HS-5 (cell line): ENCODE results near the gene SMPD1.

Experiments used
- DNase-seq: peaks from one replicate; pipeline ENCODE4 v3.0.0-alpha.2; 2012; ENCODE audit warnings: low read depth

SMPD1 gene

DNA sequence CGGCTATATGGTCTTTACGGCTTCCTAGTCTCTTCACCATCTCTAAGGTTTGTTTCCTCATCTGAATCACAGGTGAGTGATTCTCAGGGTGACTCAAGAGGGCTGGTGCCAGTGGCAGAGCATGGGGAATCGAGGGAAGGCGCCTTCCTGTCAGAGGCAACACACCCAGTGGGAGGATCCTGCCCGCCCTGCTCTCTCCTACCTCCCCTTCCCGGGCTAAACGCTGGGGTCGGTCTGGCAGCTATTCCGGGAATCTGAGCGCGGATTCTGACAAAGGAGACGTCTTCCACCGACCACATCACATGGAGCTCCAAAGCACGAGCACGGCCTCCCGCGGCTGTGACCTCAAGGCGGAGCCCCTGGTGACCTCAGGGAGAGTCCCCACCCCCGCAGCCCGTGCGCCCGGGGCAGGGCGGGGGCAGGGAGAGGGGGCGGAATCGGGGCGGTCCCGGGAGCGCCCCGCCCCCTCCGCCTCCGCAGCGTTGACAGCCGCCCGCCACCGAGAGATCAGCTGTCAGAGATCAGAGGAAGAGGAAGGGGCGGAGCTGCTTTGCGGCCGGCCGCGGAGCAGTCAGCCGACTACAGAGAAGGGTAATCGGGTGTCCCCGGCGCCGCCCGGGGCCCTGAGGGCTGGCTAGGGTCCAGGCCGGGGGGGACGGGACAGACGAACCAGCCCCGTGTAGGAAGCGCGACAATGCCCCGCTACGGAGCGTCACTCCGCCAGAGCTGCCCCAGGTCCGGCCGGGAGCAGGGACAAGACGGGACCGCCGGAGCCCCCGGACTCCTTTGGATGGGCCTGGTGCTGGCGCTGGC is at the start of gene SMPD1:
TSS of gene SMPD1 (plus strand) at position 570 of the 813 bp plus-strand sequence. CDS start at position 695, 125 bp downstream.
- DNase-seq, result peak; percentile 49

DNA sequence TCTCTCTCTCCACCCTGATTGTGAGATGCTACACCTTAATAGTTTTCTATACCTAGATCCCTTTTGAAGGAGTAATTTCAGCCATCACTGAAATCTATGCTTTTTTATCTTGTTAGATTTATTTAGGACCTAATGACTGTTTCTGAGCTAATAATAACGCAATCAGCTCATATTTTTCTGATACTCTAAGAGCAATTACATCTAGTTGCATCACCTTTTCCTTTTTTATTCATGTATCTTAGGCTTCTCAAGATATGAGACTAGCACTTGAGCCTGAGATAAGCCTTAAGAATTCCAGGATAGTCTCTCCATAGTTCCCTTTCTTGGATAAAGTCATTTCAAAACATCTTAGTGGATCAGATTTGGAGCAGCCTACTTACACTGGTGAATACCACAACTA is 44.9 kb upstream of the SMPD1 start:
- DNase-seq, result no peak

DNA sequence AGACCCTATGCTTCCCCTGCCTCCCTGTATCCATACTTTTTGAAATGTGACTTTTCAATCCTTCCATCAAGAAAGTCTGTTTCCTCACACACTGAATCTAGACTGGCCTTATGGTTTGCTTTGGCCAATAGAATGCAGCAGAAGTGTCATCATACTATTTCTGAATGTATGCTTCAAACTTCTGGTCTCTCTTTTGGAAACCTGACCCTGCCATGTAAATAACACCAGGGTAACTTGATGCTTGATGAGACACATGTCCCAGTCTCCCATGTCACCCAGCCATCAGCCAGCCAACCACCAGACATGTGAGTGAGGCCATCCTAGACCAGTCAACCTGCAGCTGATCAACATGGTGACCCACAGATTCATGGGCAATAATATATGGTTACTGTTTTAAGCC is 40.2 kb upstream of the SMPD1 start:
- DNase-seq, result no peak

DNA sequence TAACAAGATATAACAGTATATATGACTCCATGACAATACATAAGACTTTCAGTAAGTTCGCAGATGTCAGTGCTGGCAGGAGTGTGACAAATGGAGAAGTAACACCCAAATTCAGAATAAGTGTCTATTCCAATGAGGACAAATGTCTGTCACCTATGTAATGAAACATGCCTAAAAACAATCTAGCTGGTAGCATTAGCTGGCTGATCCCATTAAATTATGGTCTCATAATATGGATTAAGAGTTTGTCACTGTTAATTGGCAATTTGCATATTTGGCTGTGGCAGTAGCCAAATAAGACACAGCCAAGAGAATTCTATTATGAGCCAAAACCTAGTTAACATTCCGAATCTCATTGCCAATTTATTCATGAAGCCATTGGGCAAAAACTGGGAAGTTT is 39.8 kb upstream of the SMPD1 start:
- no peak for DNase-seq

DNA sequence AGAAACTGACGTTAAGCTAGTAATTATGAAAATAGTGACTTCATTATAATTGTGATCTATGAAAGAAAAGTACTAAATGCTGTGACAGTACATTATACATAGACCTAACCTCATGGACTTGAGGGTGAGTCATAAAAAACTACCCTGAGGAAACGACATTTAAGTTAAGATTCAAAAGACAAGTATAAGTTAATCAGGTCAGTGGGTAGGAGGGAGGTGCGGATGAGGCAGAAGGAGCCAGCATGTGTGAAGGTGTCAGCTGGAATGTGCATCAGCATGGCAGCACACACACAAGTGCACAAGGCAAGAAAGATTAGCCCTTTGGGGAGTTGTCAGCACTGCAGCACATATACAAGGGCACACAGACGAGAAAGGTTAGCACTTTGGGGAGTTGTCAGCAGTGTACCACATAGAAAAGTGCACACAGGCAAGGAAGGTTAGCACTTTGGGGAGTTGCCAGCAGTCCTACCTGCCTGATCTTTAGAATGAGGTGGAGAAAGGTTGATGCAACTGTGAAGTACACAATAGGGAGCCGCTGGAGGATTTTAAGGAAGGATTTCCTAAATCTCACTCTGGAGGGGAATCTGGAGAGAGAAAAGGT is 38.4 kb upstream of the SMPD1 start:
- DNase-seq, result no peak

- DNase-seq, result peak; percentile 30
Measured at GRCh38 chr11:6353367-6353987, 36.8 kb upstream of the SMPD1 start.

GRCh38 chr11:6354651-6355485 is 35.4 kb upstream of the SMPD1 start:
- no peak for DNase-seq

GRCh38 chr11:6356503-6357055 is 33.7 kb upstream of the SMPD1 start:
- no peak for DNase-seq

DNA sequence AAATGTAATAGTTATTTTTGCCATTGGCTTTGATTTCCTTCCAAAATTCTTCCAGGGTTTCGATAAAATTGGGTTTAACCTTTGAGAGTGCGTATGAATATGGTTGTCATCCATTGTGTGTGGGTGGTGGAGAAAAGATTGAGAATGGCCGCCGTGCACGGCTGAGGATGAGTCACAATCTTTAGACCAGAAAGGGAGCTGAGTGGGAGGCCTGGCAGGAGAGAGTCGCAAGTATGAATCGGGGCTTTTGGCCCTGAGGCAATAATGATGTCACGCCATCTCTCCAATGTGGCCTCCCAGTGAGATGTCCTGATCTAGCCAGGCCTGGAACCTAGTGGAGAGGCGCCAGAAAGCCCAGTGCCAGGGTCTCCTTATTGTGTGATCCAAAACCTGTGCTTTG is 33.1 kb upstream of the SMPD1 start:
- DNase-seq, result peak; percentile 46

DNA sequence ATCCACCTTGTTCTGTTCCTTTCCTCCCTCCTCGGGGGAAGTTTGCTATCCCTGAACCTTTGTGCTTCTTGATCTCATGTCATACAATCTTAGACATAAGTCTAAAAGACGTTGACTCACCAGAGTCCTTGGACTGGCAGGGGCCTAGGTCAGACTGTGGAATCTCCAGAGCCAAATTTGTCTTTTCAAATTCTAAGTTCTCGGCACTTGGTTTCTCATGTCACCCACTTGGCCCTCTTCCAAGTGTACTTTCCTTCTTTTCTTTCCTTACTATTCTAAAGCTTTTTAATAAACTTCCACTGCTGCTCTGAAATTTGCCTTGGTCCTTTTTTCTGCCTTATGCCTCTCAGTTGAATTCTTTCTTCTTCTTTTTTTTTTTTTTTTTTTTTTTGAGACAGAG is 30.1 kb upstream of the SMPD1 start:
- DNase-seq, result no peak

DNA sequence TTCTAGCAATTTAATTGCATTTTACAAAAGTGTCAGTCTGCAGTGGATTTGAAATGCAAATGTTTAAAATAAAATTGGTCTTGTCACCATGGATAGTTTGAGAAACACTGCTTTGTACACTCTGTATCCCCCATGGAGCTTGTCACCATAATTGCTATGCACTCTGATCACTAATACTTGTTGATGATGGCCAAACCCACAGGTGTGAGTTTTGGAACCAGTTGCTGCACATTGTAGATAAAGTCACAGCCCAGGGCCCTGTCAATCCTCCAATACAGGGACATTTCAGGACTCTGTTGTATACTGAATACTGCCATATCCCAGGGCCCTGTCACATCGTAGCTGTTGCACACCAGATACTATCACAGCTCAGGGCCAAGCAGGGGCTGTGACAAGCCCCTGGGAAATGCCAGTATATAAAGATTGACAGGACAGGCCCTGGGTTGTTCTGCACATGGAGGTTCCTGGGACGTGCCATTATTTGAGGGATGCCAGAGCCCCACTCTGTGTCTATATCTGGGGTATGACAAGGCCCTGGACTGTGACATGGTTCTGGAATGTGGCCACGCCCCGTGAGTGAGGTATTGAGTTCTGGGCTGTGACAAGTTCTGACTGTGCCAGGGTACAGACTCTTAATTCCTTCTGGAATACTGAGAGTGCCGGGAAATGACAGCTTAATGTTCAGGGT is 27.9 kb upstream of the SMPD1 start:
- DNase-seq, result no peak

DNA sequence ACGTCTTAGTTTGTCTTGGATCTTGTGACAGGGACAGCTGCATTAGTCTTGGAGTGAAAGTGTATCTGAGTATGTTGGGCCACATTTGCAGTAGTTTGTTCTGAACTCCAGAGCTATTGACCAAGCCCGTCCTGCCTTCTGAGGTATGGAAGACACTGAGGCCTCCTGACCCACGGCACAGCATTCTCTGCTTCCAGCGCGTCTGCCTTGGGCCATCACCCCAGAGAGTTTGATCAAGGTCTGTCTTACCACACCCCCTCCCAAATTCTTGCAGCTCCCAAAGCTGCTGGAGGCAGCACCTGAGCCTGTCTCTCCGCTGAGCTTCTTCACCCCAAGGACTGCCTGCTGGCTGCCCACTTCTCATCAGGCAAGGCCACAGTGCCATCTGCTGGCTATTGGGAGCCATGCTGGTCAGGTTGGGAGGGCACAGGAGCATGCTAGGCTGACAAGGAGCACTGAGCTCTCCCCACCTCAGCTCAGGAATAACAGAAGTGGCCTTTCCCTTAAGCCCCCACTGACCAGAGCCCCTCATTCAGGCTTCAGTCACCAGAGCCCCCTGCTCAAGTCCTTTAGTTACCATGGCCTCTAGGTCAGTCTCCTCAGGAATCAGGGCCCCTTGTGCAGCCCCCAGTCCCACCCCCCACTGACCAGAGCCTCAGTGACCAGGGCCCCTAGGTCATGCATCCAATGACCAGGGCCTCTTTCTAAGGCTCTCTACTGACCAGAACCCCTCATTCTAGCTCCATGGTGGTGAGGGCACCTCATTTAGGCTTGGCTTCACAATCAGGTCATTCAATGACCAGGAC is 27.2 kb upstream of the SMPD1 start:
- DNase-seq, result peak; percentile 36

- DNase-seq, result no peak
Measured at GRCh38 chr11:6365659-6366058, 24.6 kb upstream of the SMPD1 start.

- DNase-seq, result no peak
Measured at GRCh38 chr11:6371825-6372224, 18.4 kb upstream of the SMPD1 start.

DNA sequence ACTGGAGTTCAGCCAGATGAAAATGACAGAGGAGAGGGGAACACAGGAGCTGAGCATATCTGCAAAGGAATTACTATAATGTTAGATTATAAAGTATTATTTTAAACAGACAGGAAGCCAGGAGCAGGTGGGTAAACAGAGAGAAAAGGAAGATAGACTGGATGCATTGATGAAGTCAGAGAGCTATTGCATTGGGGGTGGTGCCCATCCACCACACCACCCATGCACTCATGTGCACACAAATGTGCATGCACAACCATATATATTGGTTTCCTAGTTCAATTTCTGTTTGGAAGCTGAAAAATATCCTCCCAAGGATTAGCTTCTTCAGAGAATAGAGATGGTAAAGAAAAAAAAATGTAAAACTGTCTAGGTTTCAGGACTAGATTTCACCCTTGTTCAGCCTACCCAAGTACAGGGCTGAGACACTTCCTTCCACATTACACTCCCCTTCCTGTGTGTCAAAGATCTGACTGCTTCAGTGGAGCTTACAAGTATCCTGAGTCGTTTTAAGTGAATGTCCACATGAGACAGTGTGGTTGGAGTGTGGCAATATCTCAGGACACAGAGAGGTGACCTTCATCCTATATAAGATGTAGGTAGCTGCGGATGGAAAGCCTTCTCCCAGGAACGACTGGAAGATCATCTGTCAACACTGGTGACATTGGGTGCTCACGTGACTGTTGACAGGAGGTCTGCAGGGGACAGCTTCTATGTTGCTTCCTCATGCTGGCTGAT is 12.2 kb upstream of the SMPD1 start:
- DNase-seq, result no peak

DNA sequence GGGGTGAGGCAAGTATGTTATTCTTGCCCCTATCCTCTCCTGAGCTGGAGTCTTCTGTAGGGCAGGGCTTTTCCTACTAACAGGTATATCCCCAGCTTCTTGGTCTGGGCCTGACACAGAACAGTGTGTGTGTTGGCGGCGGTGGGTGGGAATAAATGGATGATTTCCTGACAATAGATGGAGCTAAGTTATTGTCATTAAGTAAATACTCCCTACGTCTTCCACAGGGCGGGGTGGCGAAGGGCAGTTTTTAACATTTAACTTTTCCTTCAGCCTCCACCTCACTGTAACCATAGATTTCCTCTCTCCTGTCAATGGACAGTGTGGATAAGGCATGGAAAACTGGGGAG is 11.7 kb upstream of the SMPD1 start:
- no peak for DNase-seq

DNA sequence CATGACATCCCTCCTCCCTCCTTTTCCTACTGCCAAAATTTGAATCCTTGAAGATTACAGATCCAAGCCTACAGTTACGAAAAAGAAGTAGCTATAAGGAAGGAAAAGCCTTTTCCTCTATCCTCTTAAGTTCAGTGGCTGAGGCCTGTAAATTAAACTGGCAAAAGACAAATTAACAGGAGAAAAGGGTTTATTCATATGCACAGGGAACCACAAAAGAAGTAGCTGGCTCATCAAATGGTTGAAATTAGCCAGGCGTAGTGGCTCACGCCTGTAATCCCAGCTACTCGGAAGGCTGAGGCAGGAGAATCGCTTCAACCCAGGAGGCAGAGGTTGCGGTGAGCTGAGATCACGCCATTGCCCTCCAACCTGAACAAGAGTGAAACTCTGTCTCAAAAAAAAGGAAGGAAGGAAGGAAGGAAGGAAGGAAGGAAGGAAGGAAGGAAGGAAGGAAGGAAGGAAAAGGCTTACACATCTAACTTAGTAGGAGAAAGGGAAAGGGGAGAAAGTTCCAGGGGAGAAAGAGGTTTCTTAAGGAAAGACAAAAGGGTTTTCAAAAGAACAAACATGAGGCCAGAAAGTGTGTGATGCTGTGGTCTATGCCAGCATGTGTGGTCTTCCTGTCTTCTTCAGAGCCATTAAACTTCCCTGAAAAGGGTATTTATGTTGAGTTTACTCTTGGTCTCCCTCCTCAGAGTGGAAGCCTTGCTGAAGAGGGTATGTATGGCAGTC is 5.1 kb upstream of the SMPD1 start:
- DNase-seq, result no peak

- DNase-seq, result no peak
Measured at GRCh38 chr11:6387811-6388599, 2.3 kb upstream of the SMPD1 start.

DNA sequence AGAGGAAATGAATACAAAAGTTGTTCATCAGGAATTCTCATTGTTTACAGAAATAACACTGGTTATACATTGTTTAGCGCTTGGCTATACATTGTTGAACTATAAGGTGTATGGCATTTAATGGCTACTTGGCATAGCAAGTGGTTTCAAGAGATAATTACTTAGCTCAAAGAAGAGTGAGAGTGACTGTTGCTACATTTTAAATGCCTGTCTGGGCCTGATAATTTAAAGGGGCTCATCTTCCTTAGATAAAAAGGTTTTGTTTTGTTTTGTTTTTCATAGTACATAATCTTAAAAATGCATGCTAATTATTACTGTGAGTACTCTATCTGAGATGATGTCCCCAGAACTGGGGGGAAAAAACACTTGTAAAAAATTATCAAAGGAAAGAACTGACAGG is 1.5 kb upstream of the SMPD1 start:
- no peak for DNase-seq
